ENCODE results near the gene PGLYRP2.

GRCh38 chr19:15438577-15438976 lies 40.7 kb downstream of the PGLYRP2 start:
- TF ChIP-seq, protein P1, sequence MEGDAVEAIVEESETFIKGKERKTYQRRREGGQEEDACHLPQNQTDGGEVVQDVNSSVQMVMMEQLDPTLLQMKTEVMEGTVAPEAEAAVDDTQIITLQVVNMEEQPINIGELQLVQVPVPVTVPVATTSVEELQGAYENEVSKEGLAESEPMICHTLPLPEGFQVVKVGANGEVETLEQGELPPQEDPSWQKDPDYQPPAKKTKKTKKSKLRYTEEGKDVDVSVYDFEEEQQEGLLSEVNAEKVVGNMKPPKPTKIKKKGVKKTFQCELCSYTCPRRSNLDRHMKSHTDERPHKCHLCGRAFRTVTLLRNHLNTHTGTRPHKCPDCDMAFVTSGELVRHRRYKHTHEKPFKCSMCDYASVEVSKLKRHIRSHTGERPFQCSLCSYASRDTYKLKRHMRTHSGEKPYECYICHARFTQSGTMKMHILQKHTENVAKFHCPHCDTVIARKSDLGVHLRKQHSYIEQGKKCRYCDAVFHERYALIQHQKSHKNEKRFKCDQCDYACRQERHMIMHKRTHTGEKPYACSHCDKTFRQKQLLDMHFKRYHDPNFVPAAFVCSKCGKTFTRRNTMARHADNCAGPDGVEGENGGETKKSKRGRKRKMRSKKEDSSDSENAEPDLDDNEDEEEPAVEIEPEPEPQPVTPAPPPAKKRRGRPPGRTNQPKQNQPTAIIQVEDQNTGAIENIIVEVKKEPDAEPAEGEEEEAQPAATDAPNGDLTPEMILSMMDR (conservative IDR thresholded peaks at IDR 0.05; ENCODE audit: low read depth, low read length) = no peak
- no peak for TF ChIP-seq EZH2phosphoT487 (IDR thresholded peaks at IDR 0.05; ENCODE audit: borderline replicate concordance, low read length)

All from PC-3 (cell line).